Effector CD4-positive, alpha-beta T cell (primary cell): ENCODE results near the gene PTPN20.
"Not testable (repeated sequence)": the region's sequence is repeated elsewhere in the genome, so short reads cannot be mapped to it uniquely, and the experiment has no call there.

Experiments used
- DNase-seq: peaks from one replicate; pipeline ENCODE4 v3.0.0-alpha.2; 2020

PTPN20 gene

DNA sequence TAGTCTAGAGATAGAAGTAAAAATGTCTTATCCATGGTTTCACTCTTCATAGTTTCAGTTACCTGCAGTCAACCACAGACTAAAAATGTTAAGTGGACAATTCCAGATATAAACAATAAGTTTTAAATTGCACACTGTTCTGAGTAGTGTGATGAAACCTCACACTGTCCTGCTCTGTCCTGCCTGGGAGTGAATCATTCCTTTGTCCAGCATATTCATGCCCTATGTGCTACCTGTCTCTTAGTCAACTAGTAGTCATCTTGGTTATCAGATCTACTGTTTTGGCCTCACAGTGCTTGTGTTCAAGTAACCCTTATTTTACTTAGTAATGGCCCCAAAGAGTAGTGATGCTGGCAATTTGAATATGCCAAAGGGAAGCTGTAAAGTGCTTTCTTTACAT is 49.5 kb downstream of the PTPN20 start:
- DNase-seq = not testable (repeated sequence)

DNA sequence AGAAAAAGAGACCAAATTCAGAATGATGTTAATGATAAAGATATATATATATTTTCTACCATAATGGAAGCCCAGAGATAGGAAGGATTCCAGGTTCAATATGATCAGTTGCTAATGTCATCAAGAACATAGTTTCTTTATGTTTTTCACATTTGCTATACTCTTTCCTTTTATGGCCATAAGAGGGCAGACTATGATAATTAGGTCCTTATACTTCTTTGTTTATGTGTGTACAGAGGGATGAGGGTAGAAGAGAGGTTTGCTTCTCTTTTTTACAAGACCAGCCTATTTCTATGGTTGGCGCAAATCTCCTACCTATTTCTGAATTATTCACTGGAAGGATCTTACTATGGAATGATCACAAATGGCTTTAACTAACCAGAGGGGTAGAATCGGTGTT is 52.1 kb downstream of the PTPN20 start:
- not testable (repeated sequence) for DNase-seq

DNA sequence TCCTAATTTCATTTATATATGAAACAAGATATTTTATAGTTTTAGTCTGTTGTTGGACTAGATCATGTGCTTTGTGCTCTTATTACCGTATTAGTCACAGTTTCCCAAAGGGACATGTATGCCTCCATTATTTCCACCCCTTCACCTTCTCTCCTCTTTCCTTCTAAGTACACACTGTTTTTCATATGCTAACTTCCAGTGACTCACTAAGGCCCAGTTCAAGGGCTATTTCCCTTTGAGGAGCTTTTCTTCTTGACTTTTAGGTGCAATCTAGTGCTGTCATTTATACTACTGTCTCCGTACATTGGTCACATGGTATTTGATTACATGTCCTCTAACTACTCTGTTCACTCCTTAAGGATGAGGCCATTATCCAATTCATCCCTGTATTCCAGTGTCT is 55.8 kb downstream of the PTPN20 start:
- DNase-seq = not testable (repeated sequence)

DNA sequence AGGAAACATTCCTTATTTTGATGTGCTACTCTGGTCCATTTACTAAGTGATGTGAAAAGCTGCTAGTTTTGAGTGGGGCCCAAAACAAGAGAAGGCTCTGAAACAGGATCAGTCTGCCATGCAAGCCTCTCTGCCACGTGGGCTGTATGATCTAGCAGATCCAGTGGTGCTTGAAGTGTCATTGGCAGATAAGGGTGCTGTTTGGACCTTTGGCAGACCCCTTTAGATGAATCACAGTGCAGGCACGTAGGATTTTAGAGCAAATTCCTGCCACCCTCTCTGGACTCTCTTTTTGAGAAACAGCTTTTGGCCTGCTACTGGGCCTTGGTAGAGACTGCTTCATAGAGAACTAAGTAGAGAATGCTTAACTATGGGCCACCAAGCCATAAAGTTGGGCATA is 69.0 kb downstream of the PTPN20 start:
- not testable (repeated sequence) for DNase-seq

DNA sequence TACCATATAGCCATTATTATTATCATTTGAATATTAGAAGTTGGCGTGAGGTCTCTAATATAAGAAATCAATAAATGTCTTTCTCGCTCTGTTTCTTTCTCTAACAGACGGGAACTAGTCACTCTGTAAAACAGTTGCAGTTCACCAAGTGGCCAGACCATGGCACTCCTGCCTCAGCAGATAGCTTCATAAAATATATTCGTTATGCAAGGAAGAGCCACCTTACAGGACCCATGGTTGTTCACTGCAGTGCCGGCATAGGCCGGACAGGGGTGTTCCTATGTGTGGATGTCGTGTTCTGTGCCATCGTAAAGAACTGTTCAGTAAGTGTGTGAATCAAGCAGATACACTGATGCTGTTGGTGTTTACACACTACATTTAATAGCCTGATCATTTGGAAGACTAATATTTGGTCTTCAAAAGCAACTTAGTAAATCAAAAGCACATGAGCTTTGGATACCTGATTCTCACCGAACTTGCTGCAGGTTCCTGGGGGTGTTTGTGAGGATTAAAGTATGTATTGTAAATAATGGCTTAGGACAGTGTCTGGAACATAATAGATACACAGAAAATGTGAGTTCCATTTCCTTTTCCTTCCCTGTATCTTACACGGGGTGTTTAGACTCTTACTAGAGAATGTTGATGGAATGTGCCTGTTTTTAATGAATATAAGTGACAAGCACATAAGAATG is 76.2 kb downstream of the PTPN20 start:
- DNase-seq = not testable (repeated sequence)

DNA sequence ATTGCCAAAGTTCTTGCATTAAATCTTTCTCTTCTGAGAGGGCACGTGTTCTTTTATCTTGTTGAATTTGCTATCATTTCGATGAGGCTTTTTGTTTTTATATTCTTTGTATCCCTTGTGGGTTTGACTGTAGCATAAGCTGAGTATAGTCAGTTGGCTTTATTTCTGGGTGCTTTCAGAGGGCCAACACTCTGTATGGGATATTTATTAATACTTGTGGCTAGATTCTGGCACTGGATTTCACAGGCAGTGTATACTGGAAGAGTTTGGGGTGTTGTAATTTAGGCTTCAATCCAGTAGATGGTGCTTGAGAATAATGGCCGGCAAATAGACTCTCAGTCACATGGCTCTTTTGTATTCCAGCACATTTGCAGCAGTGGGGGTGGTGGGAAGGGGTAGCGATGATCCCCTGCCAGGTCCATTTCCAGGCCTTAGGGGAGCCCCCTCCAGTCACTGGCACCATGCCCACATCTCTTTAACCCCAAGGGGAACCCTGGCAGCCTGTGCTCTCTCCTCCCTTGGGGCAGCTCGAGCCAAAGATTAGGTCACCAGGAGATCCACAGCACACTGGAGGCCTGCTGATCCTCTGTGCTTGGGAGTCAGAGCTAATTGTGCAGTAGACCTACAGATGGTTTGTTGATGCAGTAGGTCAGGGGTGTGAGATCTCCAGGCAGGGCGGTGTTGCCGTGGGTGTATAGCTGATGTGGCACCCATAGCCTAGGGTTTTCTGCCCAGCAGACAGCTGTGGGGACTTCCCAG is 81.8 kb downstream of the PTPN20 start:
- no peak for DNase-seq

DNA sequence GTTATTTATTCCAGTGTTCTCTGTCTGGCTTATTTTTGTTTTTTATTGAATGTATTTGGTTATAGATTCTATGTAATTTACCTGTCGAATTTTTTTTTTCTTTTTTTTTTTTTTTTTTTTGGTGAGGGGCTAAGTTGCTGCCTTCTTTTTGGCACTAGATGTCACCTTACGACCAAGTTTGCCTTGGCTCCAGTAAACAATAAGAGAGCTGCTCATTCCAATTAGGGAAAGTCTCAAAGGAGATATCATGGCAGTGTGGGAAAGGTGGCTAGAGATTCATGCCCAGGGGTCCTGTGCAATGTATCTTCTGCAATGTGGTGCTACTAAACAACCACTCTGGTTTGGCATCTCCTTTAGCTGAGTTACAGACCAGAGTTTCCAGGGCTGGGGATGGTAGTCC is 84.0 kb downstream of the PTPN20 start:
- no peak for DNase-seq

DNA sequence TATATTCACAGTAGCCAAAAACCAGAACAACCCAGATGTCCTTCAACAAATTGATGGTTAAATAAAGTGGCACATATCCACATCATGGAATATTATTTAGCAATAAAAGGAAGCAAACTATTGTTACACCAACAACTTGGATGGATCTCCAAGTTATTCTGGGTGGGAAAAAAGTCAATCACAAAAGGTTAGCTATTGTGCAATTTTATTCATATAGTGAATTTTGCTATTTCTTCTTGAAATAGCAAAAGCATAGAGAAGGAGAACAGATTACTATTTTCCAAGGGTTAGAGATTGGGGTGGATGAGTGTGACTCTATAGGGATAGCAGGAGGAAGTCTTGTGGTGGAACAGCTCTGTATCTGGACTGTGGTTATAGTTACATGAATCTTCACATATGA is 87.0 kb downstream of the PTPN20 start:
- DNase-seq = no peak

DNA sequence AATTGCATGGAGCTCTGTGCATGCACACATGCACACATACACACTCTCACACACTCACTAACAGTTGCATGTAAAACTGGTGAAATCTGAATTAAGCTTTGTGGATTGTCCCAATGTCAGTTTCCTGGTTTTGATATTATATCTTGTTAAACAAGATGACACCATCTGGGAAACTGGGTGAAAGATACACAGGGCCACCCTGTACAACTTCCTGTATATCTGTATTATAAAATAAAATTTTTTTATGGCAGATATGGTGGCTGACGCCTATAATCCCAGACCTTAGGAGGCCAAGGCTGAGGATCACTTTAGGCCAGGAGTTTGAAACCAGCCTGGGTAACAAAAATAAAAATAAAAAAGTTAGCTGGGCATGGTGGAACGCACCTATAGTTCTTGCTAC is 87.4 kb downstream of the PTPN20 start:
- DNase-seq = no peak

DNA sequence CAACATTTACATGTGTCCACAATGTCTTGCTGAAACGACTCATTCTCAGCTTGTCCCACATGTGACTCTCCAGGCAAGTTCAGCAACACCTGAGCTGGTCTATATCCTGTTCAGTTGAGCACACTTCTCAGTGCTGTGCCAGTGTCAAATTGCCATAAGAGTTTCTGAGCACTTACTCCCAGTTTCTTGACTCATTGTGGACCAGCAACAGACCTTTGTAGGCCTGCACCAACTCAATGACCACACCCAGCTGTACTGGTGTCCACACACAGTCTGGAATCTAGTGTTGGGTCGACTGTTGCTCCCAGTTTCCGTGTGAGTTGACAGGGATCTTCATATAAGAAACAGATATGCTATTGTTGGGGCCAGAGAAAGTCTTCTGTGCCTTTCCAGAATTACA is 88.0 kb downstream of the PTPN20 start:
- no peak for DNase-seq

DNA sequence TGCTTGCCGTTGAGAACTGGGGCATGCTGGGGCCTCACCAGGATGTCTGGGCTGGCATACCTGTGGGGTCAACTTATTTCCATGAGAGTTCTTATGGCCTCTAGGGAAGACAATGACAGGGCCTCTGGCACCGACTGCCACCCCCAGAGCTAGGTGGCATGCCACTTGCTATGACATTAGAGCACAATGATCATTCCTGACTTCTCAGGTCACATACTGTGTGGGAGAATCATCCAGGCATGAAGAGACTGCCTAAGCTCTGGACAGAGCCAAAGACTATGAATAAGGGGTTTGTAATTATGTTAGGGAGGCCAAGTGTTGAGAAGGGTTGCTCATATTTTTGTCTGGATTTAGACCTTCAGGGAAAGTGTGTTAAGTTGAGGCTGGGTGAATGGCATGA is 97.5 kb downstream of the PTPN20 start:
- no peak for DNase-seq

DNA sequence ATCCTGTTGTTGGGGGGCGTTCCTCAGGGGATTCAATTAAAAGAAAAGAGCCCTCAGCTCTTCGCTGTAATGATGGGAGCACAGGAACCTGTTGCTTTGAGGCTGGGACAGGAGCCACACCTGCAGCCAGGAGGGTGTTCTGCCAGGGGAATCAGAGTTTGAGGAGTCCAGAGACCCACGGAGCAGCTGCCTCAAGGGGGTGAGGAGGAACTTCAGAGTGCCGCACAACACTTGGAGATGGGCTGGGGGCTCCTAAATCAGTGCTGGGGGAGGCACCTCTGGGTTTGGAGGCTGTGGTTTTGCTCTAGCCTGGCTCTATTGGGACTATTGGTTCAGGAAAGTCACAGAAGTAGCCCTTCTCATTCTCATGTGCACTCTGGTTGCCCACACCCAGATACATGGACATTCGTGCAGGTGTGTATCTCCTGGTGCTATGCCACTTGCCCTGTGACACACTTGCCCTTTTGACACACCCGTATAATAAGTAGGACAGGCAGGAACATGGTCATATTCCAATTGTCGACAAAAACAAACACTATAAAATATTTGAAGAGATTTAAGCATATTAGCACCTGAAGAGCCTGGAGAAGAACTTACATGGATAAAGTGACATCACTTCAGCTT is 98.1 kb downstream of the PTPN20 start:
- DNase-seq = no peak

DNA sequence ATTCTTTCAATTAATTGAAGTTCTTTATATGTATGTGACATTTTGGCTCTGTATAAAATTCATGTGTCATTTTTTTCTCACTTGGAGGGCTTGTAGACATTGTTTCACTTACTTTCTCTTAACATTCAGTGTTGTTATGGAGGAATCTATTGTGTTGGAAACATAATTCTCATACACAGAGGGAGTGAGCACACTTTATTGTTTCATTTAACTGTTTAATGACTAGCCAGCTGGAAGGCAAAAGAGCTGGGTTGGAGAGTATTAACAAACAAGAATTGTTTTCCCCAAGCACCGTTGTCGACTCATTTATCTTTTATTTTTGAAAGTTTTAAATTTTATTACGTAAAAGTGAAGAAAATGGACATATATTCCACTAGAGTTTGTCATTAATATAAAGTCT is 98.8 kb downstream of the PTPN20 start:
- DNase-seq = no peak

DNA sequence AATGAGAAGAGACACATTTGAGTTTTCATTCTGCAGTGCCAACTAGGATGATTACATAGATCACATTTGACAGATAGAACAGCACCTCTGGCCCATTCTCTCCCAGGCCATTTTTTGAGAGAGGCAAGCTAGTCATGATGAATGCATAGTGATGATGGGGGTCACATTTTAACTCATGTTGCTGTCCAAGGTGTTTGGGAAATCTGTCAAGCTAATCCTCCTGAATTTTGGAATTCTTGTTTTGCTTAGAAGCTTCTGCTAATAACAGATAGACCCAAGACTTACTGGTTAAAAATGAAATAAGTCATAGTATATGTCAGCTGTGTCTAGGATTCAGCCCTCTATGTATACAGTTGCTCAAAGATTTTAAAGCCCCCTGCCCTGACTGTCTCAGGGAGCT is 101.0 kb downstream of the PTPN20 start:
- DNase-seq = no peak

DNA sequence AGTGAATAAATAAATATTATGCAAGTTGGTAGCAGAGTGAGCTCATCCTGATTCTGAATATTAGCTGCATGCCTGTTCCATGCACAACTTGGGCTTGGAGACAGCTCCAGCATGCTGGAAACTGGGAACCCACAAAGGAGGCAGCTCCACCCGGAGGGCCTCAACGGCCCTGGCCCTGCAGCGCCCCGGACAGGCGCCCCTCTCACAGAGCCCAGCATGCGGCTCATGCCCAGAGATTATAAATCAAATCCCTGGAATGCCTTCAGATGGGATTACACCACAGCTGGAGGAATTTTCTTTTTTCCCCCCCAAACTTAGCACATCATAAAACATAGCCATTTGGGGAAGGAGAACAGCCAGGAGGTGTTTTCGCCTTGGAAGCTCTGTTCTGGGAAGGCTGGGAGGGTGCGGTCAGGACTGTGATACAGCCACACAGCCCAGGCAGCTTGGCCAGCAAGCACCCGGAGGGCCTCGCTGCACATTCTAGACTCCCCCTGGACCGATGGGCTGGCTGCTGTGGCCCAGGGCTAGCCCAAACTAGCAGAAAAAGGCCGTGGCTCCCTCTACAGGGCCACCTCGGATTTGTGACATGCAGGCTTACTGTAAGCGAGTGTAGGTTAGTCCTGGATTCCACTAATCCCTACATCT is 102.4 kb downstream of the PTPN20 start:
- no peak for DNase-seq

DNA sequence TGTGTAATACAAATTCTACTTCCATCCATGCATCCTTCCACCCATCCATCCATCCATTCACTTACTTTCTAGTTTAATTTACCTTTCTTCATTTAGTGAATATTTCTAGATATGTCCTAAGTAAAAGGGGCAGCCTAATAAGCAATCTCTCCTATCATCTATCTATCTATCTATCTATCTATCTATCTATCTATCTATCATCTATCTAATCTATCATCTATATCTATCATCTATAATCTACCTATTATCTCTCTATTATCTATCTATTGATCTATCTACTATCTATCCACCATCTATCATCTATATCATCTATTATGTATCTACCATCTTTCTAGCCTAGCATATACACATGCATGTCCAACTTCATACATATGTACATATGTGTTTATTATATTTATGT is 104.2 kb downstream of the PTPN20 start:
- DNase-seq = no peak

DNA sequence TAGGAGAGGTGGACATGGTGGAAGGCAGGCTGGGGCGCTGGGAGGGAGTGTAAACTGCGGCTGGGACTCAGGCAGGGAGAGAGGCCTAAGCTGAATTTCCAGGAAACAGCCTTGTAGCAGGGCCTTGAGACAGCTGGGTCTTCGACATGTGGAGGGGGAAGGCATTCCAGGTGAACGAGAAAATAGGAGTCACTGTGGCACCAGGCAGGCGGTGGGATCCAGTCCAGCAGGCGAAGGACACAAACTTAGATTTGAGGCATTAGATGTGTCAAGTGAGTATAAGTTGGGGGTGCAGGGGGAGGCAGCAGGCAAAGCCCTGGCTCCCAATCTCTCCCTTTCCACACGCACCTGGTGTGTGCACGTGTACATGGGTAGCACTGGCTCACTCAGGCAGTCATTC is 105.3 kb downstream of the PTPN20 start:
- no peak for DNase-seq

DNA sequence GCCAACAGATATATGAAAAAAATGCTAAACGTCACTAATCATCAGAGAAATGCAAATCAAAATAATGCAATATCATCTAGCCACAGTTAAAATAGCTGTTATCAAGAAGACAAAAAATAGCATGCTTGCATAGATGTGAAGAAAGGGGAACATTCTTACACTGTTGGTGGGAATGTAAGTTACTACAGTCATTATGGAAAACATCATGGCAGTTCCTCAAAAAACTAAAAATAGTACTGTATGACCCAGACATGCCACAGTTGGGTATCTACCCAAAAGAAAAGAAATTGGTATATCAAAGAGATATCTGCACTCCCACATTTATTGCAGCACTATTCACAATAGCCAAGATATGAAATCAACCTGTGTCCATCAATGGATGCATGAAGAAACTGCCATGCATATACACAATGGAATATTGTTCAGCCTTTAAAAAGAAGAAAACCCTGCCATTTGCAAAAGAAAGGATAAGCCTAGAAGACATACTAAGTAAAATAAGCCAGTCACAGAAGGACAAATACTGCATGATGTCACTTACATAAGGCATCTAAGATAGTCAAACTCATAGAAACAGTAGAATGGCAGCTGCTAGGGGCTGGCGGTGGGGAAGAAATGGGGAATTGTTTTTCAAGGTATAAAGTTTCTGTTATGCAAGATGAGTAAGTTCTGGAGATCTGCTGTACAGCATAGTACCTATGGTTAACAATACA is 107.0 kb downstream of the PTPN20 start:
- DNase-seq = no peak

DNA sequence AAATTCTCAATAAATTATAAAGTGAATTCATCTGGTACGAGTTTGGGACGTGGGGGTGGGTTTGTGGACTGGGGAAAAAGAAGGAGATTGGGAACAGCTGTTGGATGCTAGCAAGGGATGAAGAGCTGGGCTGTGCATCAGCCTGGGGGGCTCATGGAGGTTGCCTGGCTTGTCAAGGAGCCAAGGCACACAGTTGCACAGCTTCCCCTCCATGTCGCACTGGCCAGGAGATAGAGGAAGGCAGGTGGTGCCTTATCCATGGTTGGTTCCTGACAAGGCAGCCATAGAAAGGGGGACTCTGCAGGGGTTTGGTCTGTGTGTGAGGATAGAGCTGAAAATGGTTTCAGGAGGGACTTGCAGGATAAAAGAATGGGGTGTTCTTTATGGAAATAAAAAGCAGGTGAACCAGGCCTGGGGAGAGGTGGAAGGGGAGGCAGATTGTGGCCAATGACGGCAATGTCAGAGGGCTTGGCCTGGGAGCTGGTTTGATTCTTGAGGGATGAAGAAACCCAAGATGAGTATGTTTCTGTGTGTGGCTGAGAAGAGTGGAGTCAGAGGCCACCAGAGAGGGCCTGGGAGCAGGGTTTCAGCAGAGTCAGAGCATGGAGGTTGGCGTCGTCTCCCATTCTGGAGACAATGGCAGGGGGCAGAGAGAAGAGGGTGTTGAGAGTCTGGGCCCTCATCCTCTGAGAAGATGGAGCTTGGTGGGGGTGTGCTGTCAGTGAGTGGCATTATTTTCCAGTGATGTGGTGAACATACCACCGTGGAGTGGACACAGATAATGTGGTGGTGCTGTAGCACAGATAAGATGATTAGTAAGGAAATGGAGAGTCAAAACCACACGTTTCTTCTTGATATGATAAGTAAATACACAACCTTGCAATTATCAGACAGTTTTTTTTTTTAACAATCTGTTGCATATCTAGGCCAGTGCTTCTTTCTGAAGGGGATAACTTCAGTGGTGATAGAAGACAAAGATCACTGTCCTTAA is 108.2 kb downstream of the PTPN20 start:
- DNase-seq = no peak

DNA sequence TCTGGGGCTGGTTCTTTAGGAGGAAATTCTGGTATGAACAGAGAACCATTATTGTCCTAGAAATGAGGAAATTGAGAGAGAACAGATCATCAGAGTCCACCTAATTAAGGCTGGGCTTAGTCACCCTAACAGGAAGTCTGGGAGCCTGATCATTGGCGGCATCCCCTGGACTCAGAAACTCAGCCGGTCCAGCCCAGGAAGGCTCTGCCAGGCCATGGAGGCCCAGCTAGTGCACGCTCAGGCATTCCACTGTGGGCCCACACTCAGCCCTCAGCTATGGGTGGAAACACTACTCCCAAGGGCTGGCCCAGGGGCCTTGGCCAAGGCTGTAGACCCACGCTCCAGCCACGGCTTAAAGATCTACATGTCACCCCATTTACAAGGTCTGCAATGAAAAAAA is 109.2 kb downstream of the PTPN20 start:
- no peak for DNase-seq

DNA sequence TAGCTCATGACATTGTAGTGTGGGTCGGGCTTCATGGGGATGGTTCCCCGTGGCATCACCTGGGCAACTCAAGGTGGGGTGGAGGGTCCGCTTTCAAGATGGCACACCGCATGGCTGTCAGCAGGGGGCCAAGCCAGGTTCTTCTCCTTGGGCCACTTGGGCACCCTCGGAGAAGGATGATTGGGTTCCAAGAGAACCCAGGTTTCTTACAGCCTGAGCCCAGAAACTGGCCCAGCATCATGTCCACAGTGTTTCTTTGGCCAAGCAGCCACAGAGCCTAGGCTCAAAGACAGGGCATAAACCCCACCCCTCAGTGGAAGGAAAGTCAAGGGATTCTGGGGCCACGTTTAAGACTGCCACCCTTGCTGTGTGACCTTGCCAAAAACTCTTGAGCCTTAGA is 110.6 kb downstream of the PTPN20 start:
- DNase-seq = no peak
